ENCODE results near the gene TMEM212. TPM values are rescaled to one million over a fixed set of nuclear protein-coding genes. Genes with fewer than 3 reads are reported as not detected.
A peak's percentile ranks its signal among the peaks of the same experiment; 100 is the strongest.

Gene TMEM212
- total and polyA plus RNA-seq, 4 donors, result 0.22 to 0.57 (median 0.40) TPM

GRCh38 chr3:171832989-171833388, 10.2 kb upstream of the TMEM212 start:
- Histone ChIP-seq H3K9me3 (ENCODE audit: control insufficient read depth, insufficient read depth, low read length) (no peaks in the 10 kb centered on the region), H3K27me3 (ENCODE audit: control insufficient read depth, insufficient read depth, low read length) (no peaks in the 10 kb centered on the region), H3K4me1 (ENCODE audit: control insufficient read depth, insufficient read depth, low read length) (peaks cover 3% of the 10 kb centered on the region), H3K36me3 (ENCODE audit: control insufficient read depth, insufficient read depth, low read length) (no peaks in the 10 kb centered on the region), H3K27ac (ENCODE audit: low read depth, low read length) (no peak overlapping the region), H3K4me3 (ENCODE audit: low read depth, low read length) (no peak overlapping the region)
- WGBS (ENCODE audit: insufficient coverage), result no CpG with 5 or more reads among the region's 5 CpGs
- DNase-seq (ENCODE audit: low read depth in 4 of 6, low spot score in 6 of 6), result no peak

DNA sequence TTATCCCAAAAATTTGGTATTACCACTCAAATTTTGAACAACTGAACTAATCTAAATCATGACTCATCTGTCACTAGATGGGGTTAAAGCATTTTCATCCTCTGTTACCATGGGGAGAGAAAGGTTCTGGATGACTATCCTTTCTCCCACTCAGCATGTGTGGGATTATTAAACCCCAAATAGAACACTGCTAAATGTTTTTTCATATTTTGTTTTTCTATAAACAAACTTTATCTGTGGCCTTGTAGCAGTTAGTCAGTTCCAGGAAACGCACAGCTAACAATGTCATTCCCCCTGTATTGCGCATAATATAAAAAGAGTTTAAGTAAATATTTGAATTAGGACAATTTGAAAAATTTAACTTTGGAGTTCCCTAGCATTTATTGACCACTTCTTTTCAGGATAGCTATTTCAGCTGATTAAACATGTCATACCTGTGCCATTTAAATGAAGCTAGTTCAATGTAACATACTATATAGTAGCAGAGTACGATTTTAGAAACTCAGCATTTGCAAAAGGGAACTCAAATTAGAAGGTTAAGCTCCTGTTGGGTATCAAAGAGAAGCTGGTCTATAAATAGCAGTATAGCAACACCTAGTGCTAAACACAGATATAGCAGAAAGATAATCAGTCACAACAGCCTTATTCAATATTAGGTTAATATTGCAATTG, 9.2 kb upstream of the TMEM212 start:
- Histone ChIP-seq H3K9me3 (ENCODE audit: control insufficient read depth, insufficient read depth, low read length) (no peaks in the 10 kb centered on the region), H3K27ac (ENCODE audit: low read depth, low read length) (no peak overlapping the region), H3K4me3 (ENCODE audit: low read depth, low read length) (no peak overlapping the region), H3K36me3 (ENCODE audit: control insufficient read depth, insufficient read depth, low read length) (no peaks in the 10 kb centered on the region), H3K4me1 (ENCODE audit: control insufficient read depth, insufficient read depth, low read length) (peaks cover 3% of the 10 kb centered on the region), H3K27me3 (ENCODE audit: control insufficient read depth, insufficient read depth, low read length) (no peaks in the 10 kb centered on the region)
- no CpG with 5 or more reads among the region's 3 CpGs for WGBS (ENCODE audit: insufficient coverage)
- peak in 1 of 6 donors; percentile 81 for DNase-seq (ENCODE audit: low read depth in 4 of 6, low spot score in 6 of 6)

GRCh38 chr3:171834461-171834801, 8.7 kb upstream of the TMEM212 start:
- Histone ChIP-seq H3K4me1 (ENCODE audit: control insufficient read depth, insufficient read depth, low read length) (peaks cover 3% of the 10 kb centered on the region), H3K9me3 (ENCODE audit: control insufficient read depth, insufficient read depth, low read length) (no peaks in the 10 kb centered on the region), H3K27ac (ENCODE audit: low read depth, low read length) (no peak overlapping the region), H3K27me3 (ENCODE audit: control insufficient read depth, insufficient read depth, low read length) (no peaks in the 10 kb centered on the region), H3K36me3 (ENCODE audit: control insufficient read depth, insufficient read depth, low read length) (no peaks in the 10 kb centered on the region), H3K4me3 (ENCODE audit: low read depth, low read length) (no peak overlapping the region)
- DNase-seq (ENCODE audit: low read depth in 4 of 6, low spot score in 6 of 6), result no peak
- WGBS (ENCODE audit: insufficient coverage), result no CpG with 5 or more reads among the region's 5 CpGs

GRCh38 chr3:171835116-171835515, 8.0 kb upstream of the TMEM212 start:
- Histone ChIP-seq H3K4me1 (ENCODE audit: control insufficient read depth, insufficient read depth, low read length) (peaks cover under 1% of the 10 kb centered on the region), H3K36me3 (ENCODE audit: control insufficient read depth, insufficient read depth, low read length) (no peaks in the 10 kb centered on the region), H3K27ac (ENCODE audit: low read depth, low read length) (no peak overlapping the region), H3K9me3 (ENCODE audit: control insufficient read depth, insufficient read depth, low read length) (no peaks in the 10 kb centered on the region), H3K27me3 (ENCODE audit: control insufficient read depth, insufficient read depth, low read length) (no peaks in the 10 kb centered on the region), H3K4me3 (ENCODE audit: low read depth, low read length) (no peak overlapping the region)
- no peak for DNase-seq (ENCODE audit: low read depth in 4 of 6, low spot score in 6 of 6)
- 63% methylated on average over 2 of the region's 5 CpGs for WGBS (ENCODE audit: insufficient coverage)

GRCh38 chr3:171835613-171836012, 7.5 kb upstream of the TMEM212 start:
- Histone ChIP-seq H3K4me3 (ENCODE audit: low read depth, low read length) (no peak overlapping the region), H3K27ac (ENCODE audit: low read depth, low read length) (no peak overlapping the region), H3K4me1 (ENCODE audit: control insufficient read depth, insufficient read depth, low read length) (peaks cover 1% of the 10 kb centered on the region), H3K27me3 (ENCODE audit: control insufficient read depth, insufficient read depth, low read length) (no peaks in the 10 kb centered on the region), H3K9me3 (ENCODE audit: control insufficient read depth, insufficient read depth, low read length) (no peaks in the 10 kb centered on the region), H3K36me3 (ENCODE audit: control insufficient read depth, insufficient read depth, low read length) (no peaks in the 10 kb centered on the region)
- no peak for DNase-seq (ENCODE audit: low read depth in 4 of 6, low spot score in 6 of 6)
- 100% methylated on average over 1 of the region's 2 CpGs for WGBS (ENCODE audit: insufficient coverage)

DNA sequence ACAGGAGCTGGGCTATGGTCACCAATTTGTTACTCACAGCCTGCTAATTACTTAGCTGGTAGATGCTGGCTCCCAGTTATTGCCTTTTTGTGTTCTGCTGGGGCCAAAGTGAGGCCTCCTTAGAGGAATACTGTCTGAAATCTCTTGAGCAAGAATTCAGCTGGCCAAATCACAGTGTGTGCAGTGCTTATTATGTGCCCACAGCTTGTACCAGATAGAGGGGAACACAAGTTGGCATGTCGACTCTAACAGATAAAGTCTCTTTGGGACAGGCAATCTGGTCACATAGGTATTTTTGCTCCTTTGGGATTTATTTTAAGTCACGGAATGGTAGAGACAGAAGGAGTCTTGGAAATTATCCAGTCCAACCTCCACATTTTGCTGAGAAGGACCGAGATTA, 6.3 kb upstream of the TMEM212 start:
- 86% methylated on average over 2 of the region's 3 CpGs for WGBS (ENCODE audit: insufficient coverage)
- H3K4me1 ChIP-seq (ENCODE audit: control insufficient read depth, insufficient read depth, low read length), result peaks cover 4% of the 10 kb centered on the region
- H3K36me3 ChIP-seq (ENCODE audit: control insufficient read depth, insufficient read depth, low read length), result no peaks in the 10 kb centered on the region
- no peaks in the 10 kb centered on the region for H3K27me3 ChIP-seq (ENCODE audit: control insufficient read depth, insufficient read depth, low read length)
- DNase-seq (ENCODE audit: low read depth in 4 of 6, low spot score in 6 of 6), result no peak
- H3K27ac ChIP-seq (ENCODE audit: low read depth, low read length), result no peak overlapping the region
- H3K4me3 ChIP-seq (ENCODE audit: low read depth, low read length), result no peak overlapping the region
- no peaks in the 10 kb centered on the region for H3K9me3 ChIP-seq (ENCODE audit: control insufficient read depth, insufficient read depth, low read length)

GRCh38 chr3:171837698-171838097, 5.5 kb upstream of the TMEM212 start:
- Histone ChIP-seq H3K27ac (ENCODE audit: low read depth, low read length) (peak overlapping the region; percentile 78), H3K9me3 (ENCODE audit: control insufficient read depth, insufficient read depth, low read length) (no peaks in the 10 kb centered on the region), H3K36me3 (ENCODE audit: control insufficient read depth, insufficient read depth, low read length) (no peaks in the 10 kb centered on the region), H3K27me3 (ENCODE audit: control insufficient read depth, insufficient read depth, low read length) (no peaks in the 10 kb centered on the region), H3K4me3 (ENCODE audit: low read depth, low read length) (no peak overlapping the region), H3K4me1 (ENCODE audit: control insufficient read depth, insufficient read depth, low read length) (peaks cover 4% of the 10 kb centered on the region)
- no peak for DNase-seq (ENCODE audit: low read depth in 4 of 6, low spot score in 6 of 6)

DNA sequence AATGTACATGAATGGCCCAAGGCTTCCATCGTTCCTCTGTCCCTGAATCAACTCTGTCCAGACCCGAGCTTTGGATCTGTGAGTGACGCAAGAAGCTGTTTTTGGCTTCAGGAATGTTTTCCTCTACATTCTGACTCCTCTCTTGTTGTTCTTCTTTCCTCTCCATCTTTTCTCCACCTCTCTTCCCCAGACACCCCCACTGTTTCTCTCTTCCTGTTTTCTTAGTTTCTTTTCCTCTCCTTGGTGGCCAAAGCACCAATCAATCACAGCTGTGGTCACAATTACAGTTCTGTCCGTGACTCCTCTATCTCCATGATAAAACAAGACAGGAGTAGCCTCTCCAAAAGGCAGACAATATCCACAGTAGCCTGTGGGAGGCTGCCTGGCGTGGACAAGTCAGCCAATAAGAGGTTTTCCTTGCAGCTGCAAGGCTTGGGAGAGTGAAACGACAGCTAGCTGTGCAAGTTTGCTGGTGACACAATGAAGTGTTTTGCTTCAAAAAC, 4.9 kb upstream of the TMEM212 start:
- DNase-seq (ENCODE audit: low read depth in 4 of 6, low spot score in 6 of 6), result peak in 4 of 6 donors; percentile 48 to 76 (median 64)
- H3K4me1 ChIP-seq (ENCODE audit: control insufficient read depth, insufficient read depth, low read length), result peaks cover 4% of the 10 kb centered on the region
- WGBS (ENCODE audit: insufficient coverage), result 24% methylated on average over 5 of the region's 6 CpGs
- H3K4me3 ChIP-seq (ENCODE audit: low read depth, low read length), result peak overlapping the region; percentile 9
- no peaks in the 10 kb centered on the region for H3K9me3 ChIP-seq (ENCODE audit: control insufficient read depth, insufficient read depth, low read length)
- H3K36me3 ChIP-seq (ENCODE audit: control insufficient read depth, insufficient read depth, low read length), result no peaks in the 10 kb centered on the region
- H3K27me3 ChIP-seq (ENCODE audit: control insufficient read depth, insufficient read depth, low read length), result no peaks in the 10 kb centered on the region
- H3K27ac ChIP-seq (ENCODE audit: low read depth, low read length), result peak overlapping the region; percentile 78

DNA sequence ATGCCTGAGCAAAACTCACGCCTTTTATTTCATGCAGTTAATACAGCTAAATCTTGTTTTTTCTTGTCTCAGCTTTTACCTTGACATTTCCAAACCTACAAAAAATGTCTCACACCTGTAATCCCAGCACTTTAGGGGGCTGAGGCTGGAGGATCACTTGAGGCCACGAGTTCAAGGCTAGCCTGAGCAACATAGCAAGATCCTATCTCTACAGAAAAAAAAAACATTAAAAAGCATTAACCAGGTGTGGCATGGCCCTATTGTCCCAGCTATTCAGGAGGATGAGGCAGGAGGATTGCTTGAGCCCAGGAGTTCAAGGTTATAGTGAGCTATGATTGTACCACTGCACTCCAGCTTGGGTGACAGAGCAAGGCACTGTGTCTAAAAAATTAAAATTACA, 3.9 kb upstream of the TMEM212 start:
- no peak for DNase-seq (ENCODE audit: low read depth in 4 of 6, low spot score in 6 of 6)
- no peak overlapping the region for H3K27ac ChIP-seq (ENCODE audit: low read depth, low read length)
- no peaks in the 10 kb centered on the region for H3K27me3 ChIP-seq (ENCODE audit: control insufficient read depth, insufficient read depth, low read length)
- peaks cover 4% of the 10 kb centered on the region for H3K4me1 ChIP-seq (ENCODE audit: control insufficient read depth, insufficient read depth, low read length)
- 100% methylated on average over 1 of the region's 2 CpGs for WGBS (ENCODE audit: insufficient coverage)
- H3K36me3 ChIP-seq (ENCODE audit: control insufficient read depth, insufficient read depth, low read length), result no peaks in the 10 kb centered on the region
- no peaks in the 10 kb centered on the region for H3K9me3 ChIP-seq (ENCODE audit: control insufficient read depth, insufficient read depth, low read length)
- H3K4me3 ChIP-seq (ENCODE audit: low read depth, low read length), result no peak overlapping the region

- Histone ChIP-seq H3K9me3 (ENCODE audit: control insufficient read depth, insufficient read depth, low read length) (no peaks in the 10 kb centered on the region), H3K4me3 (ENCODE audit: low read depth, low read length) (no peak overlapping the region), H3K27me3 (ENCODE audit: control insufficient read depth, insufficient read depth, low read length) (no peaks in the 10 kb centered on the region), H3K27ac (ENCODE audit: low read depth, low read length) (no peak overlapping the region), H3K36me3 (ENCODE audit: control insufficient read depth, insufficient read depth, low read length) (no peaks in the 10 kb centered on the region), H3K4me1 (ENCODE audit: control insufficient read depth, insufficient read depth, low read length) (peaks cover 4% of the 10 kb centered on the region)
- no peak for DNase-seq (ENCODE audit: low read depth in 4 of 6, low spot score in 6 of 6)
- WGBS (ENCODE audit: insufficient coverage), result no CpG with 5 or more reads among the region's 2 CpGs
Measured at GRCh38 chr3:171840445-171840810, 2.7 kb upstream of the TMEM212 start.

All from spinal cord (tissue), 10 donors.